HG03575 (cell line): ENCODE measurements around the gene ACOT7.

ENCODE experiments used
- ATAC-seq: cut with Tn5 transposase; IDR thresholded peaks from one replicate; pipeline ENCODE4 v1.9.1; 2021; ENCODE audit not compliant: unreplicated experiment, insufficient number of reproducible peaks, low FRiP score; ENCODE audit errors: extremely low read depth

The ACOT7 gene

DNA sequence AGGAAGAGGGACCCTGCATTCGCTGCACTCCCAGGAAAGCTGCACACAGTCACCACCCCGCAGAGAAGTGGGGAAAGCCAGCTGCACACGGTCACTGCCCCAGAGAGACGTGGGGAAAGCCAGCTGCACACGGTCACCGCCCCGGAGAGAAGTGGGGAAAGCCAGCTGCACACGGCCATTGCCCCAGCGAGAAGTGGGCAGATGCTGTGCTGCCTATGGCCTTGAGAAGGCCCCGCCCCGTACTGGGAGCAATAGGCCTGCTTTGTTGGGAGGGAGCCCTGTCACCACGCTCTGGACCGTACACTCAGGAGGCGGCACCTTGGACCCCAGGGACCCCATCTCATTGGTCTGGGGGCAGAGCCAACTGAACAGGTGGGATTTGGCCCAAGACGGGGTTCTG lies 128.4 kb downstream of the ACOT7 start:
- ATAC-seq, result no peak

DNA sequence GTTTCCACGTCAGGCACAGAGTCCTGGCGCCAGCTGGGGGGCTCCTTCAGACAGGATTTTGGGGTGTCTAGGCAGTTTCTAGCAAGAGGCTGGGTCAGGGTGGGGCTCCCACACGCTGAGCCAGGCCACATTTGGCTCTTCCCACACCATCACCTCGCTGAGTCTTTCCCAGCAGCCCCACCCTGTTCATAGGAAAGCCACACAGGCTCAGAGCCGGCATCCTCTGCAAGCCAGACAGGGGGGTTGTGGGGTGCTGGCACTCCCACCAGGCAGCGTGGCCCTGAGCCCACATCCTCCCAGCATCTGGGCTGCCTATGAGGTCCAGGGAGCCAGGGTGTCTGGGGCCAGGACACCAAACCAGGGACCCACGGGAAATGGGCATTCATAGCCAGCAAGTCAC lies 129.9 kb downstream of the ACOT7 start:
- no peak for ATAC-seq

DNA sequence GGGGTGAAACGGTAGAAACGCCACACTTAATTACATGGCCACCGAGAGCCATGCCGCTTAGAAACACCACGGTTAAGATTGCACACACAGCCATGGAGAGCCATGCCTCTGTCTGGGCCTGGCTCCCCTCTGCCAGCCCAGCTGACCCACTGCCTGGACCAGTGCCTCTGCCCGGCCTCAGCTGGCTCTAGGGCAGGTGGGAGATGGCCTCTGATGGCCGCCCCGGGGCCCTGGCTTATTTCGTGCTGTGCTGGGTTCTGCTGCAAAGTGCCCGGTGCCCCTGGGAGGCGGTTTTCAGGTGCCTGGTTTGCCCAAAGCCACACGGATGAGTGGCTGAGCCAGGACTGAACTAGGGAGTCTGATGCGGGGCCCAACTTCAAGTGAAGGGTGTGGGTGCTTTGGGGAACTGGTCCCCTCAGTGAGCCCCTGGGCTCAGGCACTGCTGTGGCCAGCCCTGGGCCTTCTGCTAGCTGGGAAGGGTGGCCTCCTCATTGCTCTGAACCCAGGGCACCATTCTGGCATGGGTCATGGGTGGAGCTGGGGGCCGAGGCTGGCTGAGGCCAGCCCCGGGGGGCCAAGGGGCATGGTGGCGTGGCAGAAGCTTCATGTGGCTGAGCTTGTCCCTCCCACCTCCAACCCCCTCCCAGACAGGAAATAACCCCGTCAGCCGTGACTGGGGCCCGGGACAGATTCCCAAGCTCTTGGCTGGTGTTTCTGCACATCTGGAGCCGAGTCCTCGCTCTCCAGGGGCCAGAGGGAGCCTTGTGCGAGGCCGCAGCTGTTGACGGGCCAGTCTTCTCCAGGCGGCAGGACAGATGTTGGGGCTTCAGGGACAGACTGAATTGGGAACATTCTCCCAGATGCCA lies 130.8 kb downstream of the ACOT7 start:
- no peak for ATAC-seq

DNA sequence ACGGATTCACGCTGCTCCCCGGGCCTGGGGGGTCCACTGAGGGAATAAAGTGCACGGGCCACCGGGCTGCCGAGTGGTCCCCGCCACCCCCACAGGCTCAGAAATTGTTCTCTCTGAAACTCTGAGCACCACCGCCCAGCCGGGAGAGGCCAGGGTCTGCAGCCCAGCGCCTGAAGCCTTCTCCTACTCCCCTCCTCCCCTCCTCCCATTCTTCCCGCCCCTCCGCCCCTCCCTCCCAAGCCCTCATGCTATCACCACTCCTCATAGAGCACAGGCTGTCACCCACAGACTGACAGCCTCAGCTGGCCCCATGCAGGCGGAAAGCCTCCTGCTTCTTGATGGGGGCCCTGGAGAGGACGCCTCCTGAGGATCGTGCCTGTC lies 132.0 kb downstream of the ACOT7 start:
- ATAC-seq, result no peak

DNA sequence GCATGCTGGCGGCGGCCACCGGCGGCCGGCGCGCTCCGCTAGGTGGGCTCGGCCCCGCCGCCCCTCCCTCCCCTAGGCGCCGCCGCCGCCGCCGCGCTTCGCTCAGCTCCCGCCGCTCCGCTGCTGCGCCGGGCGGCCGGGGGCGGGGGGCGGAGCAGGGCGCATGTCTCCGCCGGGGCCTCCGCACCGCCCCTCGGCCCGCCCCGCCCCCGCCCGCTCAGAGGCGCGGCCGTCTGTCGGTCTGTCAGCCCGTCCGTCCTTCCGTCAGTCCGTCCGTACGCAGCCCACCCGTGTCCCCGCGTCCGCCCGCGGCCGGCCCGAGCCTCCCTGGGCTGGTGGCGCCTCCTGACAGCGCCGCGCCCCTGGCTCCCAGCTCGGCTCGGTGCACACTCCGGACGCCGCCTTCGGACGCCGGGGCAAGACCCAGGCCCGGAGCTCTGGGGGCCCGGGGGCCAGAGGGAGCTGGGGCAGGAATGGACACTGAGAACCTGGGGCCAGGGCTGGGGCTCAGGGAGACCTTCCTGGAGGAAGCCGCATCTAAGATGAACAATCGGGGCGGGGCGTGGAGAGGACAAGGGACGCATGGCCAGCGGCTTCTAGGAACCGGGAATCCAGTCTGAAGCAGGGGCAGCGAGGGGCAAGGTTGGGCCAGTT lies 132.5 kb downstream of the ACOT7 start, which contains the start of gene GPR153:
GPR153 (minus strand) TSS at position 138 of the 654 bp plus-strand sequence. CDS start 6,193 bp downstream, outside the sequence.
- no peak for ATAC-seq

DNA sequence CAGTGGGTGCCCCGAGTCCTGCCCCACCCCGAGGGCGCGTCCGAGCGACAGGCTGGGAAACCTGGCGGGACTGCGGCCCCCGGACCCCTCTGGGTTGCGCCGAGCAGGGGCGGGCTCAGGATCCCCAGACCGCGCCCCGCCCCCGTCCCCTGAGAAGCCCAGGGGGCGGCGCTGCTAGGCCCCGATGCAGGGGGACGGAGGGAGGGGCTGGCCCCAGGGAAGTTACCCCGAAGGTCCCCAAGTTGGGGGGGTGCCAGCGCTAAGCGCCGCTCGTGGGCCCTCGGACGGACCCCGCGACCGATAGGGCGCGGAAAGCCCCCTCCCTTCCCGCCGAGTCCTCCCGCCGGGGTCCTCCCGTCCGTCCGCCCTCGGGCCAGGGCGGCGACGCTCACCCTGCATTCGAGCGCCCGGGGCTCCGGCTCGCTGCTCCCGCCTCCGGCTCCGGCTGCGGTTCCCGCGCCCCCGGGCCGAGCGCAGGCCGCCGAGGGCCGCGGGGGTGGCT lies 133.1 kb downstream of the ACOT7 start:
- ATAC-seq, result no peak

DNA sequence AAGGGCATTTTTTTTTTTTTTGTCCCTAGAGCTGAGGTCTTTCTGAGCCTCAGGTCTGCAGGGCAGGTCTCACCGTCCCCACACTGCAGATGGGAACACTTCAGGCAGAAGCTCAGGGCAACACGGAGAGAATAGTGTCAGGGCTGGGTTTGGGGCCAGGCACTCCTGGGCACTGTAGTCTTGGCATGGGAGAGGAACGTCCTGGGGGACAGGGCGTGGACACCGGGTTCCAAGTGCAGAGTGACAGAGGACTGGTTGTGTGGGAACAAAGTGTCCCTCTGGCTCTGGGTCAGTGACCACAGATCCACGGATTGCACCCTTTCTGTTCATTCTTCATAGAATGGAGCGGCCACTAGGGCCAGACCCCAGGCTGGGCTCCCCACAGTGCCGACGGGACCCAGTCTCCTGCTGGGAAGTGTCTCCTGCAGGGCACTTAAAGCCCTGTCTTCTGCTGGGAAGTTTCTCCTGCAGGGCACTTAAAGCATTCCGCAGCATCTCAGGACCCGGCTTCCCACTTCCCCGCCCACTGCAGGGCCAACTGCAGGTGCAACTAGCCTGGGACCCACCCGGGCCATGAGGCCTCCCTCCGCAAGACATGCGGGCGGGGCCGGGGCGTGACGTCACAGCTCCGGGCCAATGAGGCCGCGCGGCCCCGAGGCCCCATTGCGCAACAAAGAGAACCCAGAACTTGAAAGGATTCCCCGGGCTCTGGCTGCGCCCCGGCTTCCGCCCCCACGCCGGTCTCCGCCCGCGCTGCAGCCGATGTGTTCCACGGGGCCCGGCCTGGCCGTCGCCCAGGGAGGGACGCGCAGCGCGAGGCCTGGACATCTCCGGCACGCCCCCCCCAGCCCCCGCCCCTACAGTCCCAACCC lies 133.8 kb downstream of the ACOT7 start:
- ATAC-seq, result no peak

DNA sequence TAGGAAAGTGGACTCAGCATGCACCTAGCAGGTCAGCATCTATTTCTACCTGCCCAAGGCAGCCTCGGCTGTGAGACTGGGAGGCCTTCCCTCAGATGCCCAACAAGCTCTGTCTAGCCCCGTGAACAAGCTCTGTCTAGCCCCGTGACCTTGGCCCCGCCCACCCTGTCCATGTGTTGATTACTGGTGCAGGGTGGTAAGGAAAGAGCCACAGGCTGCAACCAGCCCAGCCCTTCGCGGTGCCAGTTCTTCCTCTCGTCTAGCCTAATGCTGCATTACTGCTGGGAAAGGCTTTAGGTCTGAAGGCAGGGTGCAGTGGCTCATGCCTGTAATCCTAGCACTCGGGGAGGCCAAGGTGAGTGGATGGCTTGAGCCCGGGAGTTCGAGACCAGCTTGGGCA lies 134.9 kb downstream of the ACOT7 start:
- no peak for ATAC-seq

DNA sequence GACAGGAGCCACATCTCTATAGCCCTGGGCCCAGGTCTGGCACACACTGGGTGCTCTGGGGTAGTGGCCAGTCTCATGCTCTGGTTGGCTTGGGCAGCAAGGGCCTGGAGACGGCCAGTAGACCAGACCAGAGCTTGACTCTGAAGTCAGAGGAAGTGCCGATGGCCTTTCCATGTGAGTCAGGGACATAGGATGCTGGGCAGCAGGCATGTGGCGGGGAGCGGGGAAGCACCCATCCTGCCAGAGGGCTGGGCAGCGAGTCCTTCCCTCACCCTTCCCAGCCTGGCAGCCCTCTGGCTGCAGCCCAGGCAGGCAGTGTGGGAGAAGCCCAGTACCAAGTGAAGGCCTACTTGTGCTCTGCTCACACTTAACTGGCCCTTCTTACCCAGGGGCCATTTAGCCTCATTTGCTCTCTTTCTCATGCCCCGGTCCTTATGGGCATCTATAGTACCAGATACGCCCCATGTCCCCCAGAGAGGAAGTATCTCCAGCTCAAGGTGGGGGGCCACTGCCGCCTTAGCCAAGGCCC lies 136.0 kb downstream of the ACOT7 start:
- no peak for ATAC-seq

DNA sequence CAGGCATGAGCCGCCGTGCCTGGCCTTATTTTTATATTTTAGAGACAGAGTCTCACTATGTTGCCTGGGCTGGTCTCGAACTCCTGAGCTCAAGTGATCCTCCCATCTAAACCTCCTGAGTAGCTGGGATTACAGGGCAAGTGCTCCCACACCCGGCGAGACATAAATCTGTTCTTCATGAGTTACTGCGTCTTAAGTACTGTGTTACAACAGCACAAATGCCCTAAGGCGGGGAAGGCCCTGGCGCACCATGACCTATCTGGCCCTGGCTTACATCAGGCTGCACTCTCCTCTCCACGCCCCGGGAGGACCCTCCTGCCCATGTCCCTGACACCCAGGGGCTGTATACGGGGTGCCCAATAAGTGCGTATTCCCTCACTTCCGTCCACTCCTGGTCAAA lies 136.9 kb downstream of the ACOT7 start:
- no peak for ATAC-seq

DNA sequence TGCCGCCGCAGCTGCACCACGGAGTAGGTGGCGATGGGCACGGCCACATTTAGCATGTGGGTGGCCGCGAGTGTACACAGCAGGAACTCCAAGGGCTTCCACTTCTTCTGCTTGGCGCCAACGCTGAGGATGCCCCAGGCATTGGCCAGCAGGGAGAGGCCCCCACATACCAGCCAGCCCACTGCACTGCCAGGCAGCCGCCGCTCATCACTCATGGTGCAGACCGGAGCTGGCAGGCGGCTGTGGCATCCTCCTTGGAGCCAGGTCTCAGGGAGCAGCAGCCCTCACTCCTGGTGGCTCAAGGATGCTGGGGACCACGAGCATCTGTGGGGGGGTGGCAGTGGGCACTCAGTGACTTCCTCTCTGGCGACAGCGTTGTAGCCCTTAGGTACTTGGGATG lies 138.9 kb downstream of the ACOT7 start:
- no peak for ATAC-seq

DNA sequence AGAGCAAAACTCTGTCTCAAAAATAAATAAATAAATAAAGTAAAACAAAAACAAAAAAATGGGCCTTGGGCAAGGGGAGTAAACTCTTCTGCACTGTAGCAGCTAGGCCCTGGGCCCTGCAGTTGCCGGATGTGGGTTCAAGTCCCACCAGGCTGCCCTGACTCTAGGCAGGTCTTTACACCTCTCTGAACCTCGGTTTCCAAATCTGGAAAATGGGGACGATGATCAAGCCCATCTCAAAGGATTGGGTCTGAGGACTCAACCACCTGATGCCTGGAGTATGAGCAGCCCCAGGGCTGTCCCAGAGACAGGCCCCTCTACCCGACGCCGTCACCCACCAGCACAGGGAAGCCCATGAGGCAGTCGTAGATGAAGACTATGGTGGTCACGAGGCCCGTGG lies 140.2 kb downstream of the ACOT7 start:
- no peak for ATAC-seq

DNA sequence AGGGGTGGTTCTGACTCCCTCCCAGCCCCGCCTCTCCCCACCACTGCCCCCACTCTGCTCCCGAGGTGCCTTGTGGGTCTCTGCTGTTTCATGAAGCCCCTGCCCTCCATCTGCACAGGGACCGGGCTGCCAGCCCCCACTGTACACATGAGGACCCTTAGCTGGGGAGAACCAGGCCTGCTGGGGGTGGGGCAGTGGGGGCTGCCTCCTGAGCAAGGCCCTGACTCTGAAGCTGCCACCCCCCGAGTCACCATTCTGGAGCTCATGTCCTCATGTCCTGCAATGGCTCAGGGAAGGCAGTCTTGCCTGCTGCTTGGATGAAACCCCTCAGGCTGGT lies 141.2 kb downstream of the ACOT7 start:
- ATAC-seq, result no peak

DNA sequence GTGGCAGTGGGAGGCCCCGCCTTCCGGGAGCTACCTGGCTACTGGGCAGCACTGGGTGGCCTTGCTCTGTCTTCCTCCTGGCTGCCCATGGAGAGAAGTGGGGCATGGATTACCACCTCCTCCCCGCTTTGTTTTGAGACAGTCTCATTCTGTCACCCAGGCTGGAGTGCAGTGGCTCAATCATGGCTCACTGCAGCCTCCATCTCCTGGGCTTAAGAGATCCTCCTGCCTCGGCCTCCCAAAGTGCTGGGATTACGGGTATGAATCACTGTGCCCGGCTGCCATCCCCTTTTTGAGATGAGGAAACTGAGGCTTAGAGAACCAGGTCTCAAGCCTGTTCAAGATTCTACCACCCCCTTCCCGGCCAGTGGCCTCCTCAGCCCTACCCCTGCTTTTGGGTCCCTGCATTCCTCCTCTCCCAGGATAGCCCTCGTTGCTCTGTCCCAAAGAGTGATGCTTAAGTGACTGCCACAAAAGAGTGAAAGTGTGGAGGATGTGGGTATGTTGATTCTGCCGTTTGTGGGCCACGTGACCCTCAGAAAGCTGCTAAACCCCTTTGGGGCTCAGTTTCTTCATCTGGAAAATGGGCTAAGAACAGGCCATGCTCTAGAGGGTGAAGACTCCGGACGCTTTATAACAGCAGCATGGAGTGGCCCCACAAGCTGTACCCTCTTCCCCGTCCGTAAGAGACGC lies 141.7 kb downstream of the ACOT7 start:
- no peak for ATAC-seq

DNA sequence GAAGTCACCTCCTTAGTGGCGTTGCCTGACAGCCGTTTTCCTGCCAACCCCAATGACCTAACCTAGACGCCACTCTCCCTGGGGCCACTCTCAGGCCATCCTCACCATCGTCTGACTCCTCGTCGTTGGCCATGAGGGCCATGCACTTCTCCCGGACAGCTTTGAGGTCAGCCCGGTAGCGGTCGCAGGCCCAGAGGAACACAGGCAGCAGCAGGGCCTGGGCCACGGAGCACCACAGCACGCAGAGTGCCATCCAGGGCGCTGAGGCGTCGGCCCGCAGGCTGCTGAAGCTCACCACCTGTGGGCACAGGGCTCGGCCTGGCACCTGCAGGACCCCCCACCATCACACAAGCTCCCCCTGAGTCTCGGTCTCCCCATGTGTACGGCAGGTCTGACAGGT lies 142.3 kb downstream of the ACOT7 start:
- no peak for ATAC-seq

DNA sequence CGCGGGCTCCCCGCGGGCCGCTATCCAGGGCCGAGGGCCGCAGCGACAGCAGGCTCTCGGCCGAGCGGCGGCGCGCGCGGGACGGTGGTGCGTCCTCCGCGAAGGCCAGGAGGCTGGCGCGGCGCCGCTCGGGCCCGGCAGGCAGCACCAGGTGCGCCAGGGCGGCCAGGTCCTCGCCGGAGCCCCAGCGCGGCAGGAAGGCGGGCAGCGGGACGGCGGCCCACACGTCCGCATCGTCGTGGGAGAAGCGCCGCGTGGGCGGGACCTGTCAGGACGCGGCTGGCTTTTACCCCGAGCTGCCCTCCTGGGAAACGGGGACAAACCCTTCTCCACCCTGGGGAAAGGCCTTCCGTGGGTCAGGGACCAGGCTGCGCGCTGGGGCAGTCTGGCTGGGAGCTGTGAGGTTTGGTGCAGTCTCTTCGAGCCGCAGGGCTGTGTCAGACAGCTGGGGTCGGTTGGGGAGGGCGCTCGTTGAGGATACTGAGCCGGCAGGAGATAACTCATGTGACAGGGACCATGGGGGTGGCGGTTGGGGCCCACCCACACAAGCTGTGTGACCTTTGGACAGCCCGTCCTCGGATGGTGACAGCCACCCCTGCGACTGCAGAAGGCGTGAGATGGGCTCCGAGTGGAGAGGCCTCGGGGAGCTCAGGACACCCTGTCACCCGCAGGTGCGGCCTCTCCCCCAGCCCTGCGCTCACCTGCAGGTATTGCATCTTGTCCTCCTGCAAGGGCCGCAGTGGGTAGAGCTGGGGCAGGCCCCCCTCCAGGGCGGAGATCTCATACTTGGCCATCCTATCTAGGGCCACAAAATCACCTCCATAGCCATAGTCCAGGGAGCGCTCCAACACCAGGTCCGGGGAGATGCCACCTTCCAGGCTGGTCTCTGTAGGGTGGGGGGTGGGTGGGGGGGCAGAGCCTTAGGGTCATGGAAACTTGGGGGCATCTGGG lies 143.6 kb downstream of the ACOT7 start:
- no peak for ATAC-seq

DNA sequence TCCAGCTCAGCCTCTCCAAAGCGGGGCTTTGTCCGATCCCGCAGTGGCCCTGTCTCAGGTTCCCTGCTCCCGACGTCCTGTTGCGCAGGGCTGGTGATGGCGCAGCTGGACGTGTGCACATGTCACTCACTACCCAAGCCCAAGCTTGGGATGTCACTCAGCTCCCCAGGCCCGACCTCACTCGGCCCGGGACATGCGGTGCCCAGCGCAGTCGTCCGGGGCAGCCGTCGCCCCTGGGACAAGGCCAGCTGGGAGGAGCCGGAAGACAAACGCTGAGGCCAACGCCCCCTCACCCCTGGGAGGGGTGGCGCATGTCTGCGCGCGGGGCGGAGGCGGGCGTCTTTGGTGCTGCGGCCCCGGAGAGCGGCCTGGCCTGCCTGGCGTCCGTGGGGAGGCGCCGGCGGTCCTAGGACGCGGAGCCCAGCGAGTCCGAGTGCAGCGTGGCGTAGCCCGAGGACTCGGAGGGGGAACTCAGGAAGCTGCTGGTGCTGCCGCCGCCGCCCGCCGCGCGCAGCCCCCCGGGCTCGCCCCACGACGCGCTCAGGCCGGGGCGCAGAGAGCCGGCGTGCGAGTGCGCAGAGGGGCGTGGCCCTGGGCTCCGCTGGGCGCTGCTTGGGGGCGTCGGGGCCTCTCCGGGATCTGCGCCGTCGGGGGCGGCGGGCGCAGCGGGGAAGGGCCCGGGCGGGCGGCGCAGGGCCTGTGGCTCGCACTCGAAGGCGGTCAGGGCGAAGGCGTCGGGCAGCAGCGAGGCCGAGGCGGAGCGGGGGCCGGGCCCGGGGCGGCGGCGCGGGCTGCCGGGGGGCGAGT lies 144.4 kb downstream of the ACOT7 start:
- ATAC-seq, result no peak
